OCI-LY7 (cell line): ENCODE measurements around the gene CALM1. TPM values are rescaled to one million over a fixed set of nuclear protein-coding genes. Genes with fewer than 3 reads are reported as not detected.

Experiments
- BruUV-seq: library from RNA; stranded (reverse); fragments of 400-500 nt; replicated peaks from 2 replicates; lab custom pipeline; 2021; lab: Mats Ljungman, UMichigan
- CTCF ChIA-PET: fragments of 300-600 bp; sonication (Branson Sonifier 250); formaldehyde crosslinking; loops from one replicate; lab custom pipeline; 2022; ENCODE audit warnings: antibody characterized with exemption; ENCODE audit not compliant: unreplicated experiment; lab: Charles Lee
- POLR2A ChIA-PET: fragments of 300-600 bp; sonication (Branson Sonifier 250); formaldehyde crosslinking; loops from one replicate; lab custom pipeline; 2022; ENCODE audit warnings: antibody characterized with exemption; lab: Charles Lee
- DNase-seq: peaks from one replicate; pipeline ENCODE4 v3.0.0-alpha.2; 2015; ENCODE audit warnings: low spot score
- H2AFZ ChIP-seq: fragments of 200-600 bp; sonication (generic), shearing (Covaris generic); 2 replicates; pipeline ENCODE4 v1.6.1; 2014; ENCODE audit warnings: mild to moderate bottlenecking, antibody characterized with exemption, low read length, moderate library complexity
- H3K27ac ChIP-seq: fragments of 200-600 bp; sonication (generic); 2 replicates; pipeline ENCODE4 v1.5.1; 2014; ENCODE audit warnings: mixed run types, low read depth, mild to moderate bottlenecking, moderate library complexity, low read length, inconsistent platforms; ENCODE audit not compliant: poor library complexity, severe bottlenecking
- H3K36me3 ChIP-seq: fragments of 200-600 bp; sonication (generic); 2 replicates; pipeline ENCODE4 v1.6.1; 2014; ENCODE audit warnings: mild to moderate bottlenecking, antibody characterized with exemption, low read length, moderate library complexity, mixed read lengths; ENCODE audit not compliant: insufficient read depth
- H3K4me1 ChIP-seq: fragments of 200-600 bp; sonication (generic); 2 replicates; pipeline ENCODE4 v1.5.1; 2014; ENCODE audit warnings: mild to moderate bottlenecking, low read length; ENCODE audit not compliant: insufficient read depth, poor library complexity, severe bottlenecking
- H3K4me2 ChIP-seq: fragments of 200-600 bp; sonication (generic); 2 replicates; pipeline ENCODE4 v1.6.1; 2014; ENCODE audit warnings: mild to moderate bottlenecking, low read length
- H3K4me3 ChIP-seq: fragments of 200-600 bp; sonication (generic); 2 replicates; pipeline ENCODE4 v1.5.1; 2014; ENCODE audit warnings: mild to moderate bottlenecking, low read depth, low read length; ENCODE audit not compliant: poor library complexity, severe bottlenecking
- H3K79me2 ChIP-seq: fragments of 200-600 bp; sonication (generic); 2 replicates; pipeline ENCODE4 v1.6.1; 2016; ENCODE audit warnings: low read depth, mild to moderate bottlenecking, low read length, moderate library complexity, mixed read lengths; ENCODE audit not compliant: insufficient read depth
- H3K9me2 ChIP-seq: fragments of 200-600 bp; sonication (generic); 2 replicates; pipeline ENCODE4 v1.6.1; 2016; ENCODE audit warnings: mild to moderate bottlenecking, low read length, mixed read lengths; ENCODE audit not compliant: insufficient read depth
- H3K9me3 ChIP-seq: fragments of 200-600 bp; sonication (generic); 2 replicates; pipeline ENCODE4 v1.6.1; 2014; ENCODE audit warnings: mild to moderate bottlenecking, mixed run types, low read length, mixed read lengths
- H4K20me1 ChIP-seq: fragments of 200-600 bp; sonication (generic); 2 replicates; pipeline ENCODE4 v1.6.1; 2014; ENCODE audit warnings: mild to moderate bottlenecking, antibody characterized with exemption, low read length, moderate library complexity, mixed read lengths; ENCODE audit not compliant: insufficient read depth
- CTCF ChIP-seq: fragments of 200-600 bp; sonication (generic); conservative IDR thresholded peaks from 2 replicates; pipeline ENCODE4 v1.5.1; 2014; ENCODE audit warnings: mild to moderate bottlenecking, antibody characterized with exemption, low read length, moderate library complexity, mixed read lengths
- EZH2phosphoT487 ChIP-seq: fragments of 200-600 bp; sonication (generic); IDR thresholded peaks from 2 replicates; pipeline ENCODE4 v1.6.1; 2018; ENCODE audit warnings: low read depth, borderline replicate concordance, mild to moderate bottlenecking, mixed run types, antibody characterized with exemption, low read length, moderate library complexity, mixed read lengths
- intact Hi-C: fragments of 100-400 bp; cut with micrococcal nuclease; formaldehyde crosslinking; loops from one replicate; pipeline ENCODE4 v1.10.0; 2022; ENCODE audit not compliant: unreplicated experiment
- total RNA-seq, 2 experiments: library from RNA; depleted of rRNA in 1 of 2; stranded (reverse); fragments of >200 nt in 1 of 2; shearing (Covaris generic) in 1 of 2; gene quantifications; 2 replicates each; pipeline ENCODE4 v1.2.3, GENCODE V29; 2014 to 2022

The CALM1 gene
- total RNA-seq, 2 experiments from 2014 or later: 282 to 311 TPM

- no peaks in the 10 kb centered on the region for H3K9me3 ChIP-seq
- peak overlapping the region; percentile 76 for H3K4me3 ChIP-seq
- peaks cover 29% of the 10 kb centered on the region for H3K4me1 ChIP-seq
- H4K20me1 ChIP-seq: no peaks in the 10 kb centered on the region
- BruUV-seq: TSS peak; percentile 95
- no peak for TF ChIP-seq EZH2phosphoT487
- peak overlapping the region; percentile 77 for H3K27ac ChIP-seq
- DNase-seq: peak; percentile 33
- CTCF ChIA-PET: interaction anchor here (0.5 kb wide), 1 partner anchor 77 kb away, joined by 4 read pairs; no protein-coding TSS in a partner anchor
- no peaks in the 10 kb centered on the region for H3K36me3 ChIP-seq
- POLR2A ChIA-PET: interaction anchor here (0.9 to 3.3 kb wide), 4 partner anchors 9 to 21 kb away, joined by 3 to 33 read pairs (median 4); partner anchors contain the start of gene CALM1
- peak overlapping the region; percentile 77 for H2AFZ ChIP-seq
- intact Hi-C loops: loop anchor here (1.0 to 5.0 kb wide), 3 partner anchors 12 to 767 kb away; partner anchors contain the start of gene NRDE2
- H3K9me2 ChIP-seq: no peaks in the 10 kb centered on the region
- H3K79me2 ChIP-seq: no peaks in the 10 kb centered on the region
- H3K4me2 ChIP-seq: peak overlapping the region; percentile 96
These were observed 12.9 kb upstream of the CALM1 start for GRCh38 chr14:90383731-90384542.

GRCh38 chr14:90384543-90384911 lies 12.3 kb upstream of the CALM1 start:
- peak overlapping the region; percentile 96 for H3K4me2 ChIP-seq

More at GRCh38 chr14:90384543-90384911, 12.3 kb upstream of the CALM1 start:
- Histone ChIP-seq H3K36me3 (no peaks in the 10 kb centered on the region), H3K9me3 (no peaks in the 10 kb centered on the region), H4K20me1 (no peaks in the 10 kb centered on the region), H2AFZ (peak overlapping the region; percentile 77; the same call in 1 of the 2 replicates), H3K4me3 (peak overlapping the region; percentile 76), H3K9me2 (no peaks in the 10 kb centered on the region), H3K27ac (no peak overlapping the region), H3K4me1 (peaks cover 29% of the 10 kb centered on the region), H3K79me2 (no peaks in the 10 kb centered on the region)
- no peak for TF ChIP-seq CTCF
- TF ChIP-seq EZH2phosphoT487: no peak
- intact Hi-C loops: loop anchor here (5.0 kb wide), 1 partner anchor 767 kb away; no protein-coding TSS in a partner anchor
- DNase-seq: no peak
- ChIA-PET POLR2A (interaction anchor here (1.2 to 3.3 kb wide), 2 partner anchors 9 to 12 kb away, joined by 4 to 33 read pairs; partner anchors contain the start of gene CALM1), CTCF (interaction anchor here (0.5 kb wide), 1 partner anchor 78 kb away, joined by 4 read pairs; no protein-coding TSS in a partner anchor)
- BruUV-seq: no TSS peak
